ENCODE data around the gene FAM118A.
A peak's percentile ranks its signal among the peaks of the same experiment; 100 is the strongest.

- TF ChIP-seq POLR2A (IDR thresholded peaks at IDR 0.05) (peak in 2 of 3 donors; percentile 24 to 37), CTCF (IDR thresholded peaks at IDR 0.05 in 8 of 11, conservative IDR thresholded peaks at IDR 0.05 in 3 of 11) (peak in 6 of 11 experiments; percentile 3 to 57 (median 18)), POLR2AphosphoS5 (IDR thresholded peaks at IDR 0.05) (peak; percentile 88 to 94 (median 94))
Measured at GRCh38 chr22:45309422-45310227, at the start of gene FAM118A.
